Astrocyte (in vitro differentiated cells and primary cell): Measurements from ENCODE around the gene LRRC45. TPM values are rescaled to one million over a fixed set of nuclear protein-coding genes. Genes with fewer than 3 reads are reported as not detected.

Source experiments
- DNase-seq: peaks from one replicate; pipeline ENCODE4 v3.0.0-alpha.2; 2010; ENCODE audit warnings: low read depth
- FAIRE-seq: peaks from 2 replicates; lab custom pipeline; 2011; peaks lifted over from hg19 to GRCh38; lab: Jason Lieb, UNC
- H2AFZ ChIP-seq: 2 replicates; pipeline ENCODE4 v1.6.0; 2012; ENCODE audit warnings: low read depth, low read length, inconsistent platforms
- H3K27ac ChIP-seq: 2 replicates; pipeline ENCODE4 v1.5.1; 2011; ENCODE audit warnings: low read depth, low read length, inconsistent platforms
- H3K27me3 ChIP-seq: 2 replicates; pipeline ENCODE4 v1.6.0; 2011; ENCODE audit warnings: low read length, inconsistent platforms; ENCODE audit not compliant: insufficient read depth
- H3K36me3 ChIP-seq: 2 replicates; pipeline ENCODE4 v1.5.1; 2011; ENCODE audit warnings: low read length, inconsistent platforms; ENCODE audit not compliant: insufficient read depth
- H3K4me1 ChIP-seq: 2 replicates; pipeline ENCODE4 v1.5.1; 2011; ENCODE audit warnings: low read length, inconsistent platforms; ENCODE audit not compliant: insufficient read depth
- H3K4me2 ChIP-seq: 2 replicates; pipeline ENCODE4 v1.6.0; 2012; ENCODE audit warnings: low read length, inconsistent platforms
- H3K4me3 ChIP-seq: 2 replicates; pipeline ENCODE4 v1.5.1; 2011; ENCODE audit warnings: low read depth, mild to moderate bottlenecking, low read length, inconsistent platforms; ENCODE audit not compliant: insufficient read depth
- H3K79me2 ChIP-seq: 2 replicates; pipeline ENCODE4 v1.6.0; 2012; ENCODE audit warnings: mild to moderate bottlenecking, low read length, inconsistent platforms; ENCODE audit not compliant: insufficient read depth
- H3K9ac ChIP-seq: 2 replicates; pipeline ENCODE4 v1.6.0; 2012; ENCODE audit warnings: mild to moderate bottlenecking, low read length, inconsistent platforms
- H3K9me3 ChIP-seq: 2 replicates; pipeline ENCODE4 v1.5.1; 2012; ENCODE audit warnings: low read depth, mild to moderate bottlenecking, low read length, inconsistent platforms; ENCODE audit not compliant: insufficient read depth
- H4K20me1 ChIP-seq: 2 replicates; pipeline ENCODE4 v1.6.0; 2012; ENCODE audit warnings: low read length, inconsistent platforms; ENCODE audit not compliant: insufficient read depth
- H3K27ac Mint-ChIP-seq: one replicate; pipeline ENCODE4 v1.8.0; 2021; ENCODE audit warnings: mild to moderate bottlenecking, mixed read lengths; ENCODE audit not compliant: unreplicated experiment
- H3K27me3 Mint-ChIP-seq: one replicate; pipeline ENCODE4 v1.8.0; 2021; ENCODE audit warnings: low read depth, mixed read lengths; ENCODE audit not compliant: unreplicated experiment
- H3K36me3 Mint-ChIP-seq: one replicate; pipeline ENCODE4 v1.8.0; 2021; ENCODE audit warnings: low read depth, mixed read lengths; ENCODE audit not compliant: unreplicated experiment
- H3K4me1 Mint-ChIP-seq: one replicate; pipeline ENCODE4 v1.8.0; 2021; ENCODE audit warnings: low read depth, mixed read lengths; ENCODE audit not compliant: unreplicated experiment
- H3K4me3 Mint-ChIP-seq: one replicate; pipeline ENCODE4 v1.8.0; 2021; ENCODE audit warnings: mild to moderate bottlenecking, moderate library complexity, mixed read lengths; ENCODE audit not compliant: unreplicated experiment
- H3K9me3 Mint-ChIP-seq: one replicate; pipeline ENCODE4 v1.8.0; 2021; ENCODE audit warnings: mild to moderate bottlenecking, mixed read lengths; ENCODE audit not compliant: unreplicated experiment
- EZH2 ChIP-seq: IDR thresholded peaks from 2 replicates; pipeline ENCODE4 v1.6.1; 2012; ENCODE audit warnings: mild to moderate bottlenecking, low read length, inconsistent platforms; ENCODE audit not compliant: insufficient read depth
- total RNA-seq: library from RNA; stranded (reverse); gene quantifications from 2 replicates; pipeline ENCODE4 v1.2.1, GENCODE V29; 2021
- TF ChIP-seq, protein P1 (sequence below): IDR thresholded peaks from 2 replicates; pipeline ENCODE4 v1.5.1; 2011; ENCODE audit warnings: low read depth, mild to moderate bottlenecking, inconsistent platforms, low read length, moderate library complexity; ENCODE audit not compliant: insufficient read depth

The LRRC45 gene
- total RNA-seq, 1 donor from 2014 or later, result 6.6 TPM

DNA sequence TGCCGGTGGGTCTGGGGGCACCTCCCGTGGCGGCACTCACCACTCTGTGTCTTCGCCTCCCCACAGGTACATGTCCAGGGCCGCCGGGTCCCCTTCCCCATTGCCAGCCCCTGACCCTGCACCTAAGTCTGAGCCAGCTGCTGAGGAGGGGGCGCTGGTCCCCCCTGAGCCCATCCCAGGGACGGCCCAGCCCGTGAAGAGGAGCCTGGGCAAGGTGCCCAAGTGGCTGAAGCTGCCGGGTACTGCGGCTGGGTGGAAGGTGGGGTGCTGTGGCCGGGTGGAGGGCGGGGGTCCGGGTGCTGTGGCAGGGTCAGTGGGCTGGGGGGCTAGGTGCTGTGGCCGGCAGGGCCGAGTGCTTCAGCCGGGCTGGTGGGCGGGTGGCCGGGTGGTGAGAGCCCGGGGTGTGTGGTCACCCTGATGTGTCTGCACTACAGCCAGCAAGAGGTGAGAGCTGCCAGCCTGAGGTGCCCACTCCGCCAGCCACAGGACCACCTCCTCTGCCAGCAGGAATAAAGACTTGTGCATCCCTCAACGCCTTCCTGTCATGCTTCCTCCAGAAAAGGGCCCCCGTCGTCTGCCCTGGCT lies 6.1 kb upstream of the LRRC45 start:
- FAIRE-seq, result no peak
- no peaks in the 10 kb centered on the region for H3K27me3 Mint-ChIP-seq
- TF ChIP-seq EZH2, result no peak
- TF ChIP-seq, protein P1, sequence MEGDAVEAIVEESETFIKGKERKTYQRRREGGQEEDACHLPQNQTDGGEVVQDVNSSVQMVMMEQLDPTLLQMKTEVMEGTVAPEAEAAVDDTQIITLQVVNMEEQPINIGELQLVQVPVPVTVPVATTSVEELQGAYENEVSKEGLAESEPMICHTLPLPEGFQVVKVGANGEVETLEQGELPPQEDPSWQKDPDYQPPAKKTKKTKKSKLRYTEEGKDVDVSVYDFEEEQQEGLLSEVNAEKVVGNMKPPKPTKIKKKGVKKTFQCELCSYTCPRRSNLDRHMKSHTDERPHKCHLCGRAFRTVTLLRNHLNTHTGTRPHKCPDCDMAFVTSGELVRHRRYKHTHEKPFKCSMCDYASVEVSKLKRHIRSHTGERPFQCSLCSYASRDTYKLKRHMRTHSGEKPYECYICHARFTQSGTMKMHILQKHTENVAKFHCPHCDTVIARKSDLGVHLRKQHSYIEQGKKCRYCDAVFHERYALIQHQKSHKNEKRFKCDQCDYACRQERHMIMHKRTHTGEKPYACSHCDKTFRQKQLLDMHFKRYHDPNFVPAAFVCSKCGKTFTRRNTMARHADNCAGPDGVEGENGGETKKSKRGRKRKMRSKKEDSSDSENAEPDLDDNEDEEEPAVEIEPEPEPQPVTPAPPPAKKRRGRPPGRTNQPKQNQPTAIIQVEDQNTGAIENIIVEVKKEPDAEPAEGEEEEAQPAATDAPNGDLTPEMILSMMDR, result no peak

DNA sequence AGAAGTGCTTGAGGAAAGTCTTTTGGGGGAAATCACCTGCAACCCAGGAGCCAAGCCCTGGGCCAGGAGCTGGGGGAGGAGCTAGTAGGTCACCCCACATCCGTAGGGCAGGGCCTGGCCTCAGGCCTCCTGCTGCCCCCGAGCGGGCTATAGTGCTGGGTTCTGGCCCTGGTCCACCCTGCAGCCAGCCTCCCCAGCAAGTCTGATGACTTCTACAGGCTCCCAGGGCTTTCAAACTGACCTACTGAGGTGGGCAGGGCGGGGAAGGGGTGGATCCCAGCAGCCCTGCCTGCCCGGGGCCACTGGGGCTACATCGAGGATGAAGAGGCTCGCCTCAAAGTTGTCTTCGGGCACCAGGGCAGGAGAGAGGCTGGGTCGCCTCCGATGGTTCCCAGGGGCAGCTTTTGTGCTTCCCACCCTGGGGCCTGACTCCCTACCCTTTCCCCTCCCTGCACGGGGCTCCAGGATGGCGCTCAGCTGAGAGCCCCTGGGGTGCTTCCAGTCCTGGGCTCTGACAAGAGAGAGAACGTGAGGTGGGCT lies 5.4 kb upstream of the LRRC45 start:
- no peak overlapping the region for H3K27ac ChIP-seq
- peaks cover 15% of the 10 kb centered on the region for H3K79me2 ChIP-seq
- H3K4me3 Mint-ChIP-seq, result no peak overlapping the region
- H3K9ac ChIP-seq, result no peak overlapping the region
- FAIRE-seq (no peak), DNase-seq (no peak)
- no peaks in the 10 kb centered on the region for H3K36me3 Mint-ChIP-seq
- H3K36me3 ChIP-seq, result no peaks in the 10 kb centered on the region
- H3K4me1 ChIP-seq, result peaks cover 16% of the 10 kb centered on the region
- H3K27ac Mint-ChIP-seq, result no peak overlapping the region
- H3K27me3 Mint-ChIP-seq, result no peaks in the 10 kb centered on the region
- H2AFZ ChIP-seq, result no peak overlapping the region
- H3K9me3 ChIP-seq, result no peaks in the 10 kb centered on the region
- no peak for TF ChIP-seq EZH2
- TF ChIP-seq, protein P1, result no peak
- H3K9me3 Mint-ChIP-seq, result no peaks in the 10 kb centered on the region
- no peaks in the 10 kb centered on the region for H3K27me3 ChIP-seq
- no peak overlapping the region for H3K4me3 ChIP-seq
- H3K4me2 ChIP-seq, result no peak overlapping the region
- H3K4me1 Mint-ChIP-seq, result no peaks in the 10 kb centered on the region
- peaks cover 27% of the 10 kb centered on the region for H4K20me1 ChIP-seq

More for the DNA sequence above, 6.1 kb upstream of the LRRC45 start:
- no peaks in the 10 kb centered on the region for H3K27me3 ChIP-seq
- no peak overlapping the region for H3K27ac ChIP-seq
- H3K4me1 ChIP-seq, result peaks cover 11% of the 10 kb centered on the region
- H3K9me3 ChIP-seq, result no peaks in the 10 kb centered on the region
- no peak overlapping the region for H3K4me3 Mint-ChIP-seq
- peaks cover 26% of the 10 kb centered on the region for H4K20me1 ChIP-seq
- no peaks in the 10 kb centered on the region for H3K36me3 Mint-ChIP-seq
- no peak overlapping the region for H3K4me2 ChIP-seq
- no peaks in the 10 kb centered on the region for H3K9me3 Mint-ChIP-seq
- H3K4me1 Mint-ChIP-seq, result no peaks in the 10 kb centered on the region
- no peak overlapping the region for H3K27ac Mint-ChIP-seq
- H3K36me3 ChIP-seq, result no peaks in the 10 kb centered on the region
- no peak for DNase-seq
- no peak overlapping the region for H3K4me3 ChIP-seq
- H2AFZ ChIP-seq, result no peak overlapping the region
- no peak overlapping the region for H3K9ac ChIP-seq
- H3K79me2 ChIP-seq, result peaks cover 9% of the 10 kb centered on the region
